A549 (cell line): Measurements from ENCODE around the gene SLC38A11.

Source experiments
- BHLHE40 ChIP-seq: IDR thresholded peaks from 2 replicates; pipeline ENCODE4 v1.6.1; 2012; ENCODE audit warnings: low read depth, low read length, inconsistent platforms
- CBX8 ChIP-seq: fragments of 200-600 bp; sonication (generic); IDR thresholded peaks from 2 replicates; pipeline ENCODE4 v1.6.1; 2016
- FOSB ChIP-seq: fragments of 250-450 bp; sonication (Bioruptor Pico); IDR thresholded peaks from 2 replicates; pipeline ENCODE4 v1.5.0; 2020; ENCODE audit warnings: mild to moderate bottlenecking, moderate library complexity
- JUN ChIP-seq, 2 experiments: fragments of >200 bp; sonication (Bioruptor Twin); formaldehyde crosslinking; IDR thresholded peaks; 2 replicates in 1 of 2; 3 replicates in 1 of 2; pipeline ENCODE4 v1.6.1; 2016 to 2017
- KDM5A ChIP-seq: fragments of 200-600 bp; sonication (generic); IDR thresholded peaks from 2 replicates; pipeline ENCODE4 v1.6.1; 2016; ENCODE audit warnings: antibody characterized with exemption, mild to moderate bottlenecking
- POLR2A ChIP-seq: IDR thresholded peaks from 2 replicates; pipeline ENCODE4 v1.6.1; 2012; ENCODE audit warnings: mild to moderate bottlenecking, low read length
- POLR2AphosphoS2 ChIP-seq: conservative IDR thresholded peaks from 2 replicates; pipeline ENCODE4 v1.6.1; 2012; ENCODE audit warnings: low read length, improper control_type of control experiment, inconsistent platforms
- RARB ChIP-seq: fragments of 250-450 bp; sonication (Bioruptor Pico); IDR thresholded peaks from 2 replicates; pipeline ENCODE4 v1.8.0; 2021; ENCODE audit warnings: mild to moderate bottlenecking, moderate library complexity
- TF ChIP-seq, protein P1 (sequence below): fragments of >200 bp; sonication (Bioruptor Twin); formaldehyde crosslinking; IDR thresholded peaks from 3 replicates; pipeline ENCODE4 v1.5.1; 2016
- TF ChIP-seq, protein P2 (sequence below): fragments of 250-450 bp; sonication (Bioruptor Pico); IDR thresholded peaks from 2 replicates; pipeline ENCODE4 v1.5.0; 2021; ENCODE audit warnings: mild to moderate bottlenecking, moderate library complexity, borderline replicate concordance

DNA sequence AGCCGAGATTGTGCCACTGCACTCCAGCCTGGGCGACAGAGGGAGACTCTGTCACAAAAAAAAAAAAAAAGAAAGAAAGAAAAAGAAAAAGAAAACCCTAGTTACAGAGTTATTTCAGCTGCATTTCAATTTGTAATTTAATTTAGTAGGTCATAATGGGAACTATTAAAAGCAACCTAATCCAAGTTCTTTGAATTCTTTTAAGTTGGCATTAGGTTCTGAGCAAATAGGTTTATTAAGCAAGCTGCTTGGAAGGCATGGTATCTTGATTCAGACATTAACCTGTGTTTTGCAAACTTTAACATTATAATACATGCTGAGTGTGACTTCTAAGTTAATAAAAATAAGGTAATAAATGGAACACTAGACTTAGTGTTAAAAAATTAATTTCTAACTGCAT lies 83.9 kb downstream of the SLC38A11 start:
- TF ChIP-seq POLR2AphosphoS2 (no peak), KDM5A (no peak), POLR2A (no peak), CBX8 (no peak), BHLHE40 (no peak), JUN (IDR thresholded peaks at IDR 0.05) (no peak), RARB (no peak), FOSB (CRISPR knock-in tag) (no peak)
- TF ChIP-seq, protein P1, sequence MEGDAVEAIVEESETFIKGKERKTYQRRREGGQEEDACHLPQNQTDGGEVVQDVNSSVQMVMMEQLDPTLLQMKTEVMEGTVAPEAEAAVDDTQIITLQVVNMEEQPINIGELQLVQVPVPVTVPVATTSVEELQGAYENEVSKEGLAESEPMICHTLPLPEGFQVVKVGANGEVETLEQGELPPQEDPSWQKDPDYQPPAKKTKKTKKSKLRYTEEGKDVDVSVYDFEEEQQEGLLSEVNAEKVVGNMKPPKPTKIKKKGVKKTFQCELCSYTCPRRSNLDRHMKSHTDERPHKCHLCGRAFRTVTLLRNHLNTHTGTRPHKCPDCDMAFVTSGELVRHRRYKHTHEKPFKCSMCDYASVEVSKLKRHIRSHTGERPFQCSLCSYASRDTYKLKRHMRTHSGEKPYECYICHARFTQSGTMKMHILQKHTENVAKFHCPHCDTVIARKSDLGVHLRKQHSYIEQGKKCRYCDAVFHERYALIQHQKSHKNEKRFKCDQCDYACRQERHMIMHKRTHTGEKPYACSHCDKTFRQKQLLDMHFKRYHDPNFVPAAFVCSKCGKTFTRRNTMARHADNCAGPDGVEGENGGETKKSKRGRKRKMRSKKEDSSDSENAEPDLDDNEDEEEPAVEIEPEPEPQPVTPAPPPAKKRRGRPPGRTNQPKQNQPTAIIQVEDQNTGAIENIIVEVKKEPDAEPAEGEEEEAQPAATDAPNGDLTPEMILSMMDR, result no peak
- TF ChIP-seq, protein P2, sequence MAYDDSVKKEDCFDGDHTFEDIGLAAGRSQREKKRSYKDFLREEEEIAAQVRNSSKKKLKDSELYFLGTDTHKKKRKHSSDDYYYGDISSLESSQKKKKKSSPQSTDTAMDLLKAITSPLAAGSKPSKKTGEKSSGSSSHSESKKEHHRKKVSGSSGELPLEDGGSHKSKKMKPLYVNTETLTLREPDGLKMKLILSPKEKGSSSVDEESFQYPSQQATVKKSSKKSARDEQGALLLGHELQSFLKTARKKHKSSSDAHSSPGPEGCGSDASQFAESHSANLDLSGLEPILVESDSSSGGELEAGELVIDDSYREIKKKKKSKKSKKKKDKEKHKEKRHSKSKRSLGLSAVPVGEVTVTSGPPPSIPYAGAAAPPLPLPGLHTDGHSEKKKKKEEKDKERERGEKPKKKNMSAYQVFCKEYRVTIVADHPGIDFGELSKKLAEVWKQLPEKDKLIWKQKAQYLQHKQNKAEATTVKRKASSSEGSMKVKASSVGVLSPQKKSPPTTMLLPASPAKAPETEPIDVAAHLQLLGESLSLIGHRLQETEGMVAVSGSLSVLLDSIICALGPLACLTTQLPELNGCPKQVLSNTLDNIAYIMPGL (CRISPR knock-in tag), result no peak
